GM23338 (cell line): Measurements from ENCODE around the gene BICRA. TPM values are rescaled to one million over a fixed set of nuclear protein-coding genes. Genes with fewer than 3 reads are reported as not detected.

ENCODE experiments used
- ATAC-seq: fragments of 200-7000 bp; cut with Tn5 transposase; 3 replicates; pipeline ENCODE4 v1.9.1; 2020
- DNase-seq: peaks from one replicate; pipeline ENCODE4 v3.0.0-alpha.2; 2015; ENCODE audit warnings: low spot score
- H2AFZ ChIP-seq: fragments of 200-600 bp; sonication (generic); 2 replicates; pipeline ENCODE4 v1.8.0; 2016; ENCODE audit warnings: antibody characterized with exemption, mild to moderate bottlenecking, moderate library complexity
- H3F3A ChIP-seq: fragments of 200-600 bp; sonication (generic); replicated peaks from 2 replicates; pipeline ENCODE4 v1.8.0; 2017; ENCODE audit warnings: antibody characterized with exemption, mixed run types, low read depth
- H3K27ac ChIP-seq: fragments of 200-600 bp; sonication (generic); 2 replicates; pipeline ENCODE4 v1.6.1; 2016; ENCODE audit warnings: low read depth
- H3K27me3 ChIP-seq: fragments of 200-600 bp; sonication (generic); 2 replicates; pipeline ENCODE4 v1.8.0; 2016; ENCODE audit warnings: mild to moderate bottlenecking, mixed run types, moderate library complexity; ENCODE audit not compliant: insufficient read depth
- H3K36me3 ChIP-seq: fragments of 200-600 bp; sonication (generic); 2 replicates; pipeline ENCODE4 v1.8.0; 2016; ENCODE audit warnings: mild to moderate bottlenecking; ENCODE audit not compliant: insufficient read depth
- H3K4me1 ChIP-seq: fragments of 200-600 bp; sonication (generic); 2 replicates; pipeline ENCODE4 v1.8.0; 2016; ENCODE audit warnings: mild to moderate bottlenecking, moderate library complexity; ENCODE audit not compliant: insufficient read depth
- H3K4me2 ChIP-seq: fragments of 200-600 bp; sonication (generic); 2 replicates; pipeline ENCODE4 v1.7.1; 2017; ENCODE audit warnings: mixed run types
- H3K4me3 ChIP-seq: fragments of 200-600 bp; sonication (generic); 2 replicates; pipeline ENCODE4 v1.6.1; 2016; ENCODE audit warnings: mixed run types
- H3K79me2 ChIP-seq: fragments of 200-600 bp; sonication (generic); replicated peaks from 2 replicates; pipeline ENCODE4 v1.8.0; 2017; ENCODE audit warnings: mild to moderate bottlenecking; ENCODE audit not compliant: insufficient read depth
- H3K9me2 ChIP-seq: fragments of 200-600 bp; sonication (generic); 2 replicates; pipeline ENCODE4 v1.8.0; 2017; ENCODE audit not compliant: insufficient read depth
- H4K20me1 ChIP-seq: fragments of 200-600 bp; sonication (generic); replicated peaks from 2 replicates; pipeline ENCODE4 v1.8.0; 2017; ENCODE audit warnings: mild to moderate bottlenecking; ENCODE audit not compliant: insufficient read depth
- H3K27ac Mint-ChIP-seq: 2 replicates; pipeline ENCODE4 v1.8.0; 2020; ENCODE audit warnings: inconsistent platforms, mild to moderate bottlenecking, moderate library complexity, mixed read lengths
- H3K27me3 Mint-ChIP-seq: 3 replicates; pipeline ENCODE4 v1.8.0; 2022; ENCODE audit warnings: low read depth, mild to moderate bottlenecking, moderate library complexity, mixed read lengths, inconsistent platforms; ENCODE audit not compliant: insufficient read depth, poor library complexity
- H3K36me3 Mint-ChIP-seq: 3 replicates; pipeline ENCODE4 v1.8.0; 2021; ENCODE audit warnings: low read depth, mild to moderate bottlenecking, inconsistent platforms, moderate library complexity, mixed read lengths
- H3K4me1 Mint-ChIP-seq: 3 replicates; pipeline ENCODE4 v1.8.0; 2020; ENCODE audit warnings: mild to moderate bottlenecking, inconsistent platforms, mixed read lengths
- H3K4me3 Mint-ChIP-seq: 3 replicates; pipeline ENCODE4 v1.8.0; 2021; ENCODE audit warnings: moderate library complexity, mild to moderate bottlenecking, inconsistent platforms, mixed read lengths
- H3K9me3 Mint-ChIP-seq: 3 replicates; pipeline ENCODE4 v1.8.0; 2020; ENCODE audit warnings: moderate library complexity, mild to moderate bottlenecking, inconsistent platforms, mixed read lengths
- ETS1 ChIP-seq: IDR thresholded peaks from 2 replicates; pipeline ENCODE4 v1.6.1; 2016; ENCODE audit warnings: antibody characterized with exemption
- EZH2 ChIP-seq: fragments of 200-600 bp; sonication (generic); IDR thresholded peaks from one replicate; pipeline ENCODE4 v1.8.0; 2017; ENCODE audit warnings: antibody characterized with exemption, mild to moderate bottlenecking, low read depth; ENCODE audit not compliant: unreplicated experiment
- EZH2phosphoT487 ChIP-seq: fragments of 200-600 bp; sonication (generic); IDR thresholded peaks from one replicate; pipeline ENCODE4 v1.8.1; 2018; ENCODE audit warnings: antibody characterized with exemption; ENCODE audit not compliant: unreplicated experiment
- NANOG ChIP-seq: IDR thresholded peaks from 2 replicates; pipeline ENCODE4 v1.6.1; 2016; ENCODE audit warnings: antibody characterized with exemption, borderline replicate concordance
- REST ChIP-seq: IDR thresholded peaks from one replicate; pipeline ENCODE4 v1.6.1; 2018; ENCODE audit warnings: antibody characterized with exemption; ENCODE audit not compliant: unreplicated experiment
- ZNF114 ChIP-seq: fragments of 250-450 bp; sonication (Bioruptor Pico); IDR thresholded peaks from 2 replicates; pipeline ENCODE4 v1.5.0; 2020; ENCODE audit warnings: mild to moderate bottlenecking, moderate library complexity
- ZNF331 ChIP-seq: fragments of 250-450 bp; sonication (Bioruptor Pico); IDR thresholded peaks from 2 replicates; pipeline ENCODE4 v1.5.0; 2020; ENCODE audit warnings: low read depth, mild to moderate bottlenecking, moderate library complexity
- ZNF462 ChIP-seq: fragments of 250-450 bp; sonication (Bioruptor Pico); IDR thresholded peaks from 2 replicates; pipeline ENCODE4 v1.5.0; 2020; ENCODE audit warnings: mild to moderate bottlenecking, moderate library complexity
- polyA plus RNA-seq: library from polyadenylated mRNA; unstranded; fragments of >200 nt; fragmentation: Nextera tagmentation; extraction: Ambion mirVana; gene quantifications from 2 replicates; pipeline ENCODE4 v1.2.1, GENCODE V29; 2016
- total RNA-seq: library from RNA; depleted of rRNA; stranded (reverse); fragments of >200 nt; shearing (Covaris generic); gene quantifications from 2 replicates; pipeline ENCODE4 v1.2.3, GENCODE V29; 2014

BICRA gene
- total and polyA plus RNA-seq, 2 experiments from 2014 or later, result 7.0 to 37.7 TPM

- Histone ChIP-seq H3K27ac (no peak overlapping the region), H4K20me1 (no peaks in the 10 kb centered on the region), H3K4me3 (no peak overlapping the region), H3K36me3 (no peaks in the 10 kb centered on the region), H3K9me2 (no peaks in the 10 kb centered on the region), H3K79me2 (no peaks in the 10 kb centered on the region), H3K4me1 (no peaks in the 10 kb centered on the region; the same call in 1 of the 2 replicates), H2AFZ (no peak overlapping the region), H3K27me3 (no peaks in the 10 kb centered on the region), H3F3A (no peaks in the 10 kb centered on the region), H3K4me2 (no peak overlapping the region)
- H3K4me3 Mint-ChIP-seq, result no peak overlapping the region
- DNase-seq, result no peak
- H3K36me3 Mint-ChIP-seq, result peaks cover 3% of the 10 kb centered on the region; the same call in 2 of the 3 replicates
- no peak for TF ChIP-seq EZH2phosphoT487
- no peak overlapping the region for H3K27ac Mint-ChIP-seq
- peaks cover 2% of the 10 kb centered on the region for H3K27me3 Mint-ChIP-seq
- H3K9me3 Mint-ChIP-seq, result no peaks in the 10 kb centered on the region; the same call in 1 of the 3 replicates
- peaks cover 9% of the 10 kb centered on the region; the same call in 2 of the 3 replicates for H3K4me1 Mint-ChIP-seq
- ATAC-seq, result no peak
Observed at GRCh38 chr19:47720669-47721422, 111.9 kb downstream of the BICRA start.

- H3K4me3 Mint-ChIP-seq, result no peak overlapping the region
- Histone ChIP-seq H3K27me3 (no peaks in the 10 kb centered on the region), H2AFZ (no peak overlapping the region), H3K4me1 (no peaks in the 10 kb centered on the region; the same call in 1 of the 2 replicates), H3K36me3 (no peaks in the 10 kb centered on the region), H3F3A (no peaks in the 10 kb centered on the region), H3K4me2 (no peak overlapping the region), H3K4me3 (no peak overlapping the region), H3K9me2 (no peaks in the 10 kb centered on the region), H3K27ac (no peak overlapping the region), H4K20me1 (no peaks in the 10 kb centered on the region), H3K79me2 (no peaks in the 10 kb centered on the region)
- no peaks in the 10 kb centered on the region for H3K9me3 Mint-ChIP-seq
- DNase-seq (no peak), ATAC-seq (no peak)
- peaks cover 5% of the 10 kb centered on the region; the same call in 1 of the 3 replicates for H3K36me3 Mint-ChIP-seq
- no peak overlapping the region for H3K27ac Mint-ChIP-seq
- peaks cover 10% of the 10 kb centered on the region for H3K4me1 Mint-ChIP-seq
- H3K27me3 Mint-ChIP-seq, result peaks cover 3% of the 10 kb centered on the region
- no peak for TF ChIP-seq ZNF331 (CRISPR knock-in tag)
- TF ChIP-seq EZH2, result no peak
- no peak for TF ChIP-seq ZNF462 (CRISPR knock-in tag)
- TF ChIP-seq ZNF114 (CRISPR knock-in tag), result no peak
- TF ChIP-seq REST, result no peak
- no peak for TF ChIP-seq NANOG
- no peak for TF ChIP-seq ETS1
Observed at GRCh38 chr19:47723581-47723940, 114.6 kb downstream of the BICRA start.
